Endodermal cell (in vitro differentiated cells): ENCODE measurements around the gene TIMP4. TPM values are rescaled to one million over a fixed set of nuclear protein-coding genes. Genes with fewer than 3 reads are reported as not detected.

Experiments
- DNase-seq: peaks from one replicate; pipeline ENCODE4 v3.0.0-alpha.2; 2017
- H3K27ac ChIP-seq: 2 replicates; pipeline ENCODE4 v1.5.1; 2013; ENCODE audit warnings: mild to moderate bottlenecking, low read depth, low read length, moderate library complexity
- H3K27me3 ChIP-seq: 2 replicates; pipeline ENCODE4 v1.6.1; 2013; ENCODE audit warnings: mild to moderate bottlenecking, low read length, moderate library complexity; ENCODE audit not compliant: insufficient read depth, control insufficient read depth, poor library complexity, severe bottlenecking
- H3K36me3 ChIP-seq: 2 replicates; pipeline ENCODE4 v1.7.0; 2013; ENCODE audit warnings: mild to moderate bottlenecking, low read length, moderate library complexity; ENCODE audit not compliant: control insufficient read depth, insufficient read depth
- H3K4me1 ChIP-seq: one replicate; pipeline ENCODE4 v1.7.0; 2013; ENCODE audit warnings: low read length; ENCODE audit not compliant: control insufficient read depth, insufficient read depth
- H3K4me3 ChIP-seq: 2 replicates; pipeline ENCODE4 v1.5.1; 2013; ENCODE audit warnings: mild to moderate bottlenecking, low read length, moderate library complexity
- H3K9ac ChIP-seq: 2 replicates; pipeline ENCODE4 v1.6.1; 2013; ENCODE audit warnings: mild to moderate bottlenecking, low read length, moderate library complexity; ENCODE audit not compliant: poor library complexity, severe bottlenecking; ENCODE audit errors: extremely low read depth
- H3K9me3 ChIP-seq: 2 replicates; pipeline ENCODE4 v1.6.1; 2013; ENCODE audit warnings: mild to moderate bottlenecking, low read length, moderate library complexity; ENCODE audit not compliant: control insufficient read depth
- H3K27ac Mint-ChIP-seq: 2 replicates; pipeline ENCODE4 v1.8.0; 2020; ENCODE audit warnings: mixed read lengths
- H3K27me3 Mint-ChIP-seq: 2 replicates; pipeline ENCODE4 v1.8.0; 2021; ENCODE audit warnings: mild to moderate bottlenecking, mixed read lengths; ENCODE audit not compliant: insufficient read depth
- H3K36me3 Mint-ChIP-seq: 2 replicates; pipeline ENCODE4 v1.8.0; 2020; ENCODE audit warnings: low read depth, mixed read lengths
- H3K4me1 Mint-ChIP-seq: 2 replicates; pipeline ENCODE4 v1.8.0; 2020; ENCODE audit warnings: mixed read lengths
- H3K4me3 Mint-ChIP-seq: 2 replicates; pipeline ENCODE4 v1.8.0; 2020; ENCODE audit warnings: mild to moderate bottlenecking, moderate library complexity, mixed read lengths
- H3K9me3 Mint-ChIP-seq: 2 replicates; pipeline ENCODE4 v1.8.0; 2020; ENCODE audit warnings: mild to moderate bottlenecking, mixed read lengths
- CTCF ChIP-seq: fragments of 200-600 bp; sonication (generic); conservative IDR thresholded peaks from 2 replicates; pipeline ENCODE4 v1.5.0; 2021; ENCODE audit warnings: antibody characterized with exemption, mild to moderate bottlenecking
- WGBS, 2 experiments: methylation state at CpG; one replicate each; pipeline versions ENCODE4 v1.1.5 to v1.1.7; 2013; ENCODE audit warnings: missing lambda C conversion rate in 2 of 2, mixed read lengths in 1 of 2; ENCODE audit not compliant: insufficient coverage in 1 of 2, insufficient read length in 1 of 2; 5-methylcytosine and 5-hydroxymethylcytosine counted together
- total RNA-seq, 2 donors: library from RNA; stranded (reverse); fragmentation: NEBNext Ultra II Directional in 1 of 2; extraction: Animal tissue kit (Norgen Biotek cat#: 25700) in 1 of 2; gene quantifications; 2 replicates in 1 of 2; 3 replicates in 1 of 2; pipeline ENCODE4 v1.2.1, GENCODE V29; 2021

The TIMP4 gene
- total RNA-seq, 2 donors from 2014 or later: 4.4 TPM; not detected in 1

- Mint-ChIP-seq H3K4me1 (no peaks in the 10 kb centered on the region), H3K36me3 (no peaks in the 10 kb centered on the region), H3K4me3 (no peak overlapping the region), H3K27me3 (no peaks in the 10 kb centered on the region), H3K27ac (no peak overlapping the region), H3K9me3 (no peaks in the 10 kb centered on the region)
- Histone ChIP-seq H3K4me1 (no peaks in the 10 kb centered on the region), H3K36me3 (no peaks in the 10 kb centered on the region), H3K9ac (no peak overlapping the region), H3K4me3 (no peak overlapping the region), H3K27me3 (no peaks in the 10 kb centered on the region), H3K27ac (no peak overlapping the region), H3K9me3 (no peaks in the 10 kb centered on the region)
- WGBS, 2 experiments: 89 to 90% methylated on average over 2 to 3 of the region's 3 CpGs
- TF ChIP-seq CTCF: no peak
- no peak for DNase-seq
These were observed 27.2 kb downstream of the TIMP4 start for GRCh38 chr3:12131351-12132090.

GRCh38 chr3:12127391-12127790, 31.3 kb downstream of the TIMP4 start:
- Histone ChIP-seq H3K36me3 (no peaks in the 10 kb centered on the region), H3K27ac (no peak overlapping the region), H3K9ac (no peak overlapping the region), H3K27me3 (no peaks in the 10 kb centered on the region), H3K4me1 (no peaks in the 10 kb centered on the region), H3K4me3 (no peak overlapping the region), H3K9me3 (no peaks in the 10 kb centered on the region)
- TF ChIP-seq CTCF: no peak
- H3K36me3 Mint-ChIP-seq: no peaks in the 10 kb centered on the region
- H3K4me1 Mint-ChIP-seq: no peaks in the 10 kb centered on the region
- 94 to 100% methylated on average over 1 of the region's 1 CpG for WGBS, 2 experiments
- no peaks in the 10 kb centered on the region for H3K9me3 Mint-ChIP-seq
- no peak overlapping the region for H3K4me3 Mint-ChIP-seq
- no peaks in the 10 kb centered on the region for H3K27me3 Mint-ChIP-seq
- H3K27ac Mint-ChIP-seq: no peak overlapping the region
- no peak for DNase-seq

GRCh38 chr3:12125772-12126171, 32.9 kb downstream of the TIMP4 start:
- no peaks in the 10 kb centered on the region for H3K4me1 ChIP-seq
- no peak overlapping the region for H3K4me3 ChIP-seq
- no peaks in the 10 kb centered on the region for H3K9me3 ChIP-seq
- no peaks in the 10 kb centered on the region for H3K4me1 Mint-ChIP-seq
- H3K4me3 Mint-ChIP-seq: no peak overlapping the region
- 97 to 100% methylated on average over 1 of the region's 1 CpG for WGBS, 2 experiments
- no peaks in the 10 kb centered on the region for H3K36me3 ChIP-seq
- no peaks in the 10 kb centered on the region for H3K36me3 Mint-ChIP-seq
- no peaks in the 10 kb centered on the region for H3K9me3 Mint-ChIP-seq
- H3K27ac ChIP-seq: no peak overlapping the region
- TF ChIP-seq CTCF: no peak
- H3K27ac Mint-ChIP-seq: no peak overlapping the region
- no peak overlapping the region for H3K9ac ChIP-seq
- no peaks in the 10 kb centered on the region for H3K27me3 ChIP-seq
- no peaks in the 10 kb centered on the region for H3K27me3 Mint-ChIP-seq
- no peak for DNase-seq
